ENCODE data around the gene ZNRF3.
A peak's percentile ranks its signal among the peaks of the same experiment; 100 is the strongest.

ZNRF3 gene

GRCh38 chr22:28904211-28904896, 21.0 kb downstream of the ZNRF3 start:
- no peaks in the 10 kb centered on the region for H3K36me3 ChIP-seq (ENCODE audit: control insufficient read depth in 2 of 2, insufficient read depth in 1 of 2, low read length in 2 of 2)
- H3K9me3 ChIP-seq (ENCODE audit: control insufficient read depth, insufficient read depth, low read depth, low read length), result no peaks in the 10 kb centered on the region
- H3K4me1 ChIP-seq (ENCODE audit: control insufficient read depth, insufficient read depth, low read length), result peaks cover 17% of the 10 kb centered on the region
- POLR2A ChIA-PET, result interaction anchor here (1.1 to 1.6 kb wide), 2 partner anchors 12 to 21 kb away, joined by 3 to 8 read pairs; partner anchors contain the start of gene ZNRF3
- peak; percentile 33; the same call in 1 of the 2 replicates for TF ChIP-seq SCRT2 (tag by site-specific recombination; IDR thresholded peaks at IDR 0.05)
- no peak for TF ChIP-seq ZNF658 (tag by site-specific recombination; IDR thresholded peaks at IDR 0.05)
- TF ChIP-seq ZBTB20 (tag by site-specific recombination; IDR thresholded peaks at IDR 0.05), result 0 out of 2 replicates have a peak, but pooled peaks have one; percentile 13
- TF ChIP-seq RBAK (tag by site-specific recombination; IDR thresholded peaks at IDR 0.05), result no peak
- TF ChIP-seq ZNF639 (tag by site-specific recombination; IDR thresholded peaks at IDR 0.05), result no peak
- TF ChIP-seq ZXDB (tag by site-specific recombination; IDR thresholded peaks at IDR 0.05), result 0 out of 2 replicates have a peak, but pooled peaks have one; percentile 25
- TF ChIP-seq PRDM6 (tag by site-specific recombination; IDR thresholded peaks at IDR 0.05), result peak; percentile 86
- 0 out of 2 replicates have a peak, but pooled peaks have one; percentile 49 for TF ChIP-seq ZNF692 (tag by site-specific recombination; IDR thresholded peaks at IDR 0.05)
- peak; percentile 65 for TF ChIP-seq TCF7L2 (IDR thresholded peaks at IDR 0.05; ENCODE audit: borderline replicate concordance, low read depth, low read length)
- peak; percentile 49; the same call in 1 of the 2 replicates for TF ChIP-seq ZSCAN4 (tag by site-specific recombination; IDR thresholded peaks at IDR 0.05)
- no peak overlapping the region for H3K4me3 ChIP-seq (ENCODE audit: low read depth, low read length)
- H3K27ac ChIP-seq (ENCODE audit: extremely low read depth, low read depth, low read length), result peak overlapping the region; percentile 24; the same call in 1 of the 2 replicates
- CTCF ChIA-PET, result interaction anchor here (0.9 to 1.2 kb wide), 3 partner anchors 49 to 136 kb away, joined by 3 to 4 read pairs (median 4); no protein-coding TSS in a partner anchor

GRCh38 chr22:28905256-28905832, 22.0 kb downstream of the ZNRF3 start:
- H3K27ac ChIP-seq (ENCODE audit: extremely low read depth, low read depth, low read length), result no peak overlapping the region
- peaks cover 17% of the 10 kb centered on the region for H3K4me1 ChIP-seq (ENCODE audit: control insufficient read depth, insufficient read depth, low read length)
- H3K9me3 ChIP-seq (ENCODE audit: control insufficient read depth, insufficient read depth, low read depth, low read length), result no peaks in the 10 kb centered on the region
- H3K36me3 ChIP-seq (ENCODE audit: control insufficient read depth in 2 of 2, insufficient read depth in 1 of 2, low read length in 2 of 2), result no peaks in the 10 kb centered on the region
- POLR2A ChIA-PET, result interaction anchor here (1.4 kb wide), 1 partner anchor 22 kb away, joined by 4 read pairs; the partner anchor contains the start of gene ZNRF3
- CTCF ChIA-PET, result interaction anchor here (1.0 to 1.1 kb wide), 2 partner anchors 135 to 454 kb away, joined by 3 read pairs; no protein-coding TSS in a partner anchor
- no peak overlapping the region for H3K4me3 ChIP-seq (ENCODE audit: low read depth, low read length)
- no peak for TF ChIP-seq ZNF18 (tag by site-specific recombination; IDR thresholded peaks at IDR 0.05)
- TF ChIP-seq ZNF112 (tag by site-specific recombination; IDR thresholded peaks at IDR 0.05), result no peak
- no peak for TF ChIP-seq ZBTB49 (tag by site-specific recombination; IDR thresholded peaks at IDR 0.05; ENCODE audit: low read depth)
- no peak for TF ChIP-seq ZIC2 (tag by site-specific recombination; IDR thresholded peaks at IDR 0.05)
- no peak for TF ChIP-seq ZNF518A (tag by site-specific recombination; conservative IDR thresholded peaks at IDR 0.05; ENCODE audit: low read depth)
- no peak for TF ChIP-seq ZNF621 (tag by site-specific recombination; IDR thresholded peaks at IDR 0.05)
- TF ChIP-seq EGR2 (tag by site-specific recombination; IDR thresholded peaks at IDR 0.05; ENCODE audit: low read depth), result no peak
